ENCODE data around the gene CRYBB3.
"Not testable (repeated sequence)": the region's sequence is repeated elsewhere in the genome, so short reads cannot be mapped to it uniquely, and the experiment has no call there.

GRCh38 chr22:25230760-25231159, 31.1 kb downstream of the CRYBB3 start:
- not testable (repeated sequence) for TF ChIP-seq PATZ1 (CRISPR knock-in tag; IDR thresholded peaks at IDR 0.05; ENCODE audit: borderline replicate concordance); CSRNP3 (CRISPR knock-in tag; IDR thresholded peaks at IDR 0.05); TOX (CRISPR knock-in tag; IDR thresholded peaks at IDR 0.05; ENCODE audit: borderline replicate concordance); ZNF8 (CRISPR knock-in tag; IDR thresholded peaks at IDR 0.05); ARNTL (CRISPR knock-in tag; IDR thresholded peaks at IDR 0.05; ENCODE audit: borderline replicate concordance, low read depth); SNAI2 (CRISPR knock-in tag; IDR thresholded peaks at IDR 0.05); ZFP30 (CRISPR knock-in tag; IDR thresholded peaks at IDR 0.05); RARB (CRISPR knock-in tag; IDR thresholded peaks at IDR 0.05); ZFP3 (CRISPR knock-in tag; IDR thresholded peaks at IDR 0.05); BACH2 (CRISPR knock-in tag; IDR thresholded peaks at IDR 0.05; ENCODE audit: borderline replicate concordance); ZC3H10 (CRISPR knock-in tag; IDR thresholded peaks at IDR 0.05); OSR1 (CRISPR knock-in tag; IDR thresholded peaks at IDR 0.05)
